Measurements from ENCODE around the gene COPG1.

DNA sequence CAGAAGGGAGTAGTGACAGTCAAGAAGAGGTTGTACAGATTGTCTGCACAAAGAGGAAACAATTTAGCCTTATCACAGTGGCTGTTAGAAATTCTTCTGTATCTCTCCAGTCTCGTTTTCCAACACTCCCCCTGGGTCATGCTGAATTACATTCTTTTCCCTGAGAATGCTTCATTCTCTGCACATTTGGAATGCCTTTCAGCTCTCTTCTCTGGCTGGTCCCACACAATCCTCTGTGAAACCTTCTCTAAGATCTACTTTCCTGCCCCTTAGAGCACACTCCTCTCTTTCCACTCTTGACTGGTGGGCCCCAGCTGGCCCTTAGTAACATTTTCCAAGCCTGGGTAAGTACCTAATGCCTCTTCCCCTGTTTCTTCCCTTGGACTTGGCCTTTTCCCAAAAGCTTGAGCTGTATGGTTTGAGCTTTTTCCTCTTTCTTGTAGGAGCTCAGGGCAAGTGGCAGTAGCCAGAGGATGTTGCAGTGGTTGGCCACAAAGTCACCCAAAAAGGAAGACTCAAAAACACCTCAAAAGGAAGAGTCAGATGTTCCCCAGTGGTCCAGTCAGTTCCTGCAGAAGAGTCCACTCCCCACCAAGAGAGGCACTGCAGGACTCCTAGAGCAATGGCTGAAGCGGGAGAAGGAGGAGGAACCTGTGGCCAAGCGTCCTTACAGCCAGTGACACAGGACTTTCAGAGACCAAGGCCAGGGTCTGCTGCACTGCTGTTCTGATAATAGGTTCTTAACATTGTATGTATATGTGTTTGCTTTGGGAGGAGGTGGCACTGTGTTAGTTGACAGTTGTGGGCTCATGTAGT, 54.9 kb downstream of the COPG1 start:
- TF ChIP-seq CTCF (IDR thresholded peaks at IDR 0.05) (no peak), EZH2 (IDR thresholded peaks at IDR 0.05; ENCODE audit: borderline replicate concordance, insufficient read depth, low read depth, low read length, poor library complexity, severe bottlenecking) (no peak)
